Thymus (tissue), 11 donors: Measurements from ENCODE around the gene BICRA. TPM values are rescaled to one million over a fixed set of nuclear protein-coding genes. Genes with fewer than 3 reads are reported as not detected.

ENCODE experiments used
- DNase-seq, 9 donors: peaks; one replicate each; pipeline ENCODE4 v3.0.0-alpha.2; 2013; ENCODE audit warnings: low spot score in 9 of 9, low read depth in 6 of 9, missing footprints in 1 of 9
- H3K27ac ChIP-seq, 2 donors: one replicate each; pipeline ENCODE4 v1.5.1; 2013; ENCODE audit warnings: control low read depth in 1 of 2, low read depth in 1 of 2, low read length in 1 of 2, mild to moderate bottlenecking in 1 of 2, moderate library complexity in 1 of 2
- H3K27me3 ChIP-seq, 2 donors: one replicate each; pipeline ENCODE4 v1.5.1; 2013; ENCODE audit warnings: low read length in 1 of 2; ENCODE audit not compliant: control insufficient read depth in 2 of 2, insufficient read depth in 1 of 2
- H3K36me3 ChIP-seq, 2 donors: one replicate each; pipeline ENCODE4 v1.5.1; 2013; ENCODE audit warnings: low read length in 1 of 2, mild to moderate bottlenecking in 1 of 2, moderate library complexity in 1 of 2; ENCODE audit not compliant: control insufficient read depth in 2 of 2, insufficient read depth in 2 of 2
- H3K4me1 ChIP-seq, 2 donors: one replicate each; pipeline ENCODE4 v1.5.1; 2013; ENCODE audit warnings: low read length in 2 of 2; ENCODE audit not compliant: control insufficient read depth in 2 of 2, insufficient read depth in 2 of 2
- H3K4me3 ChIP-seq, 2 donors: one replicate each; pipeline ENCODE4 v1.5.1; 2013; ENCODE audit warnings: low read length in 2 of 2, control low read depth in 1 of 2, mild to moderate bottlenecking in 1 of 2
- H3K9me3 ChIP-seq, 2 donors: one replicate each; pipeline ENCODE4 v1.5.1; 2013; ENCODE audit warnings: low read length in 1 of 2, mild to moderate bottlenecking in 1 of 2; ENCODE audit not compliant: control insufficient read depth in 2 of 2, insufficient read depth in 1 of 2
- WGBS: extraction: QIAGEN DNeasy Blood & Tissue Kit; methylation state at CpG from one replicate; pipeline ENCODE4 v1.1.7; 2013; 5-methylcytosine and 5-hydroxymethylcytosine counted together
- polyA plus RNA-seq: library from polyadenylated mRNA; stranded (reverse); fragments of 200-250 nt; gene quantifications from one replicate; pipeline ENCODE4 v1.2.3, GENCODE V29; 2013
- total RNA-seq: library from RNA; stranded (reverse); fragments of 120-200 nt; gene quantifications from one replicate; pipeline ENCODE4 v1.2.4, GENCODE V29; 2013
- donor health status: healthy.

Gene BICRA
- total and polyA plus RNA-seq, 2 donors = 1.5 to 8.1 TPM

DNA sequence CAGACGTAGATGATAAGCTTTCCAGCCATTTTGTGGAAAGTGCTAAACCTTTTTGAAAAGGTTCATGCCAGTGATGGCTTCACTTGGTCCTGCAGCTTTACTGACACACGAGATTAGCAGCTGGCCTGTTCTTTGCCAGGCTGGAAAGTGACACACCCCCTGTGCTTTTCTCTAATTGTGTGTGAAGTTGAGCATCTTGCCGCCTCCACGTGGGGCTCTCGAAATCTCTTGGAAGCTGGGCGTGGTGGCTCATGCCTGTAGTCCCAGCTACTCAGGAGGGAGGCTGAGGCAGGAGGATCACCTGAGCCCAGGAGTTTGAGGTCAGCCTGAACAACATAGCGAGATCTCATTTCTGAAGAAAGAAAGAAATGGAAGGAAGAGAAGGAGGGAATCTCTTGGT is 79.0 kb downstream of the BICRA start:
- Histone ChIP-seq H3K9me3 (no peaks in the 10 kb centered on the region), H3K4me1 (no peaks in the 10 kb centered on the region), H3K27ac (no peak overlapping the region), H3K36me3 (peaks cover 16 to 28% of the 10 kb centered on the region in 2 donors), H3K4me3 (no peak overlapping the region), H3K27me3 (no peaks in the 10 kb centered on the region)
- DNase-seq = no peak
- 98% methylated on average over 7 of the region's 7 CpGs for WGBS

- H3K36me3 ChIP-seq = peaks cover 7 to 25% of the 10 kb centered on the region in 2 donors
- no peak overlapping the region for H3K27ac ChIP-seq
- H3K27me3 ChIP-seq = no peaks in the 10 kb centered on the region
- H3K4me1 ChIP-seq = no peaks in the 10 kb centered on the region
- no peak for DNase-seq
- no peak overlapping the region for H3K4me3 ChIP-seq
- no peaks in the 10 kb centered on the region for H3K9me3 ChIP-seq
- 99% methylated on average over 5 of the region's 5 CpGs for WGBS
Measured at GRCh38 chr19:47691090-47691489, 82.2 kb downstream of the BICRA start.

DNA sequence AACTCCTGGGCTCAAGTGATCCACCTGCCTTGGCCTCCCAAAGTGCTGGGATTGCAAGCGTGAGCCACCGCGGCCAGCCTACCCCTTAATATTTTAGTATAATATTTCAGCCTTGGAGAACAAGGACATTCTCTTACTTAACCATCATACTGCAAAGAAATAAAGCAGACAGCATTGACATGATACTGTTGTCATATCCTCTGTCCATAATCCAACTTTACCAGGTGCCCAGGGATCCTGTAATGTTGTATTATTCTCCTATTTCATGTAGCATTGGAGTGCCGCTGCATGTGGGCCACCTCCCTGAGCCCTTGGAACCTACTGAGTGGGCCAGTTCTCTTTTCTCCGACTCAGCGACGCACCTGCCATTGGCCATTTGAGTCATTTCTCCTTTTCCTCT is 82.8 kb downstream of the BICRA start:
- H3K9me3 ChIP-seq = no peaks in the 10 kb centered on the region
- H3K4me3 ChIP-seq = no peak overlapping the region
- 77% methylated on average over 7 of the region's 7 CpGs for WGBS
- H3K36me3 ChIP-seq = peaks cover 7 to 30% of the 10 kb centered on the region in 2 donors
- H3K4me1 ChIP-seq = no peaks in the 10 kb centered on the region
- no peak overlapping the region for H3K27ac ChIP-seq
- H3K27me3 ChIP-seq = no peaks in the 10 kb centered on the region
- no peak for DNase-seq

DNA sequence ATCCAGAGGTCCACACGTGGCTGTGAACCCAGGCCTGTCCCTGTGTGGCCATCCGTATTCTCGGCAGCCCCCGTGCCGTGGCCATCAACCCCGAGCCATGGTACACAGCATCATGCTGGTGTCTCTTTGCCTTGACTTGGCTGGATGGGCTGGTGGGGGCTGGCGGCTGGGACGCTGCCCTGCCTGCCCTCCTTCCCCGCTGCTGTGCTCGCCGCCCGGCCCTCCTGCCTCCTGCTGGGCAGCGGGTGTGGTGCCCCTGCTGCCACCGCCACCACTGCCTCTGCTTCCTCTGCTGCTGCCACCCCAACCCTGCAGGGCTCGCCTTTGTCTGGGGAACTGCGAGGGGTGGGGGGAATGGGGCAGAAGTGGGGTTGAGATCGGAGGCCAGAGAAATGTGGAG is 84.6 kb downstream of the BICRA start:
- Histone ChIP-seq H3K9me3 (no peaks in the 10 kb centered on the region), H3K27ac (no peak overlapping the region), H3K4me3 (no peak overlapping the region), H3K36me3 (peaks cover 10 to 32% of the 10 kb centered on the region in 2 donors), H3K4me1 (no peaks in the 10 kb centered on the region), H3K27me3 (no peaks in the 10 kb centered on the region)
- no peak for DNase-seq
- WGBS = 97% methylated on average over 17 of the region's 17 CpGs

DNA sequence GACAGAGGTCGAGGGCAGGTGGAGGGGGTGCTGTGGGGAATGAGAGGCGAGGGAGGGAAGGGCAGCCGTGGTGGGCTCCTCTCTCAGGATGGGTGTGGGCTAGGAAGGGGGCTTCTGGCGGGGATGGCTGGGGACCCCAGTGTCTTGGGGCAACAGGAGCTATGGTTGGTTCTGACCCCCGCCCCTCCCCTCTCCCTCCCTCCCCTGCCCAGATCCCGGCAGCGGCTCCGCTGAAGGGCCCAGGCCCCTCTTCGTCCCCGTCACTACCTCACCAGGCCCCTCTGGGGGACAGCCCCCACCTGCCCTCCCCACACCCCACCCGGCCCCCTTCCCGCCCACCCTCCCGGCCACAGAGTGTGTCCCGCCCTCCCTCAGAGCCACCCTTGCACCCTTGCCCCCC is 85.0 kb downstream of the BICRA start:
- no peaks in the 10 kb centered on the region for H3K27me3 ChIP-seq
- no peaks in the 10 kb centered on the region for H3K4me1 ChIP-seq
- no peaks in the 10 kb centered on the region for H3K9me3 ChIP-seq
- peaks cover 15 to 37% of the 10 kb centered on the region in 2 donors for H3K36me3 ChIP-seq
- WGBS = 97% methylated on average over 14 of the region's 14 CpGs
- H3K4me3 ChIP-seq = no peak overlapping the region
- DNase-seq = no peak
- no peak overlapping the region for H3K27ac ChIP-seq

DNA sequence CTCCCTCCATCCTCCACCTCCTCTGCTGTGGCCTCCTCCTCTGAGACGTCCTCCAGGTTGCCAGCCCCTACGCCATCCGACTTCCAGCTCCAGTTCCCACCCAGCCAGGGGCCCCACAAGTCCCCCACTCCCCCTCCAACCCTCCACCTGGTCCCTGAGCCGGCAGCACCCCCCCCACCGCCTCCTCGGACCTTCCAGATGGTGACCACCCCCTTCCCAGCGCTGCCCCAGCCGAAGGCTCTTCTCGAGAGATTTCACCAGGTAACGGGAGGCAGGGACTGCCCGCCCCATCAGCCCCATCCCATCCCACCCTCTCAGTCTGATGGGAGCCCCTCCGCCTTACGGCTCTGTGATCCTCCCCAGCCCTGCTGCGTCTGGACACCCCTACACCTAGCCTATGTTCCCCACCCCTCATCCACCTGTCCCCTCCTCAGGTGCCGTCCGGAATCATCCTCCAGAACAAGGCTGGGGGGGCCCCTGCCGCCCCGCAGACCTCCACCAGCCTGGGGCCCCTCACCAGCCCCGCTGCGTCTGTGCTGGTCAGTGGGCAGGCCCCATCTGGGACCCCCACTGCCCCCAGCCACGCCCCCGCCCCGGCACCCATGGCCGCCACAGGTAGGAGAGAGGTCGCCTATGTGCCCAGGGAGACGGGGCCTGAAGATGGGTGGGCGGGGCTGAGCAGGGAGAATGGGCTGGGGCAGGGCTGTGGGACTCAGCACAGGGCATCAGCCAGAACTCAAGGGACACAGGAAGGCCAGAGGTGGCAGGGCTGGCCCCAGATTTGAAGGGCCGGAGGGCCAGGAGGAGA is 85.7 kb downstream of the BICRA start:
- Histone ChIP-seq H3K4me1 (no peaks in the 10 kb centered on the region), H3K27me3 (no peaks in the 10 kb centered on the region), H3K27ac (no peak overlapping the region), H3K9me3 (no peaks in the 10 kb centered on the region), H3K36me3 (peaks cover 21 to 44% of the 10 kb centered on the region in 2 donors), H3K4me3 (no peak overlapping the region)
- DNase-seq = no peak
- WGBS = 98% methylated on average over 28 of the region's 28 CpGs

GRCh38 chr19:47695533-47696262 is 86.8 kb downstream of the BICRA start:
- Histone ChIP-seq H3K4me1 (no peaks in the 10 kb centered on the region), H3K9me3 (no peaks in the 10 kb centered on the region), H3K36me3 (peaks cover 26 to 45% of the 10 kb centered on the region in 2 donors), H3K27ac (no peak overlapping the region), H3K4me3 (no peak overlapping the region), H3K27me3 (no peaks in the 10 kb centered on the region)
- DNase-seq = no peak
- WGBS = 97% methylated on average over 26 of the region's 26 CpGs

DNA sequence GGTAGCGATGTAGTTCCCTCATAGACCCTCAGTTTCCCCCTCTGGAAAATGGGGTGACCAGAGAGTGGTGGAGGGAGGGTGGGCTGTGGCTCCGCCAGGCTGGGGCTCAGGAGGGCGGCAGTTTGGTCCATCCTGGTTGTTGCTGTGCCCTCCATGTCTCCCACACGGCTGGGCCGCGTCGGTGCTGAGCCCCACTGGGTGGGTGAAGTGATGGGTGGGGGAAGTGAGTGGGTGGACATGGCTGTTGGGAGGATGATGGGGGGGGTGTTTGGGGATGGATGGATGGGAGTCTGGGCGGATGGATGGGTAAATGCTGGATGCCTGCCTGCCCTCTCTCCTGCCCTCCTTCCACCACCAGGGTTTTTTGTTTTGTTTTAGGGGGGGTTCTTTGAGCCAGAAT is 87.7 kb downstream of the BICRA start:
- Histone ChIP-seq H3K27me3 (no peaks in the 10 kb centered on the region), H3K27ac (no peak overlapping the region), H3K4me3 (no peak overlapping the region), H3K9me3 (no peaks in the 10 kb centered on the region), H3K36me3 (peaks cover 32 to 48% of the 10 kb centered on the region in 2 donors), H3K4me1 (no peaks in the 10 kb centered on the region)
- 94% methylated on average over 8 of the region's 8 CpGs for WGBS
- no peak for DNase-seq

DNA sequence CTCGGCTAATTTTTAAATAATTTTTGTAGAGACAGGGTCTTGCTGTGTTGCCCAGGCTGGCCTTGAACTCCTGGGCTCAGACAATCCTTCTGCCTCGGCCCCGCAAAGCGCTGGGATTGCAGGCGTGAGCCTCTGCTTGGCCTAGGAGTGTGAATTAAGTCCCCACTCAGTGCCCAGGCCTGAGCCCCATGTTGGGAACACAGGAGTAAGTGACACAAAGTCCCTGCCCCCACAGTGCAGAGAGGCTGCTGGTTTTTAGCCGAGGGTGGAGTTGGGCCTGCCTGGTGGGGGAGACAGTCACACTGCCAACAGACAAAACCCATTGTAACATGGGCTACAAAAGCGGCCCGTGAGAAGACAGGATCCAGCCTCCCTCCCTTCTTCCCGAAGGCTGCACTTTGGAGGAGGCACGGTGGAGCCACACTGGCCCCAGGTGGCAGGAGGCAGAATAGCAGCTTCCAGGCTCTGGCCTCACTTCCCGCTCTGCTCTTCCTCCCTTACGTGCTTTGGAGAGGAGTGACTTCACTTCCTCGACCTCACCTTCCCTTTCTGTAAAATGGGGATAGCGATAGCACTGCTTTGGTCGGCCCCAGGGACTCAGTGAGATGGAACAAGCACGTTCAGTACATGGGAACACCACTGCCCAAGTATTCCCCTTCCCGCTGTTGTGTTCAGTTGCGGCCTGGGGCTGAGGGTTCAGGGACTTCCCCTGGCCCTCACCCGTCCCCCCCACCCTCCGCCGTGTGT is 89.1 kb downstream of the BICRA start:
- Histone ChIP-seq H3K27ac (no peak overlapping the region), H3K36me3 (peaks cover 32 to 49% of the 10 kb centered on the region in 2 donors), H3K4me3 (no peak overlapping the region), H3K9me3 (no peaks in the 10 kb centered on the region), H3K4me1 (no peaks in the 10 kb centered on the region), H3K27me3 (no peaks in the 10 kb centered on the region)
- peak in 8 of 9 donors; percentile 22 to 62 (median 34) for DNase-seq
- WGBS = 68% methylated on average over 21 of the region's 21 CpGs
